Renal pelvis (tissue), 4 donors: ENCODE results near the gene LRRC1. TPM values are rescaled to one million over a fixed set of nuclear protein-coding genes. Genes with fewer than 3 reads are reported as not detected.

Experiments used
- DNase-seq: peaks from one replicate; pipeline ENCODE4 v3.0.0-alpha.2; 2013
- polyA plus RNA-seq, 3 donors: library from polyadenylated mRNA; unstranded; fragments of 120-200 nt; gene quantifications; one replicate each; pipeline ENCODE4 v1.2.1, GENCODE V29; 2013; ENCODE audit not compliant: insufficient read length in 3 of 3

LRRC1 gene
- polyA plus RNA-seq, 3 donors = 24.4 to 34.8 (median 29.7) TPM

- DNase-seq = no peak
Observed at GRCh38 chr6:53811746-53812145, 16.9 kb downstream of the LRRC1 start.

- no peak for DNase-seq
Observed at GRCh38 chr6:53813096-53813495, 18.3 kb downstream of the LRRC1 start.

GRCh38 chr6:53813801-53814200, 19.0 kb downstream of the LRRC1 start:
- no peak for DNase-seq

GRCh38 chr6:53814353-53814752, 19.5 kb downstream of the LRRC1 start:
- no peak for DNase-seq

GRCh38 chr6:53815381-53816119, 20.7 kb downstream of the LRRC1 start:
- DNase-seq = no peak

- no peak for DNase-seq
Observed at GRCh38 chr6:53818858-53819609, 24.2 kb downstream of the LRRC1 start.

- no peak for DNase-seq
Observed at GRCh38 chr6:53822401-53823125, 27.8 kb downstream of the LRRC1 start.

GRCh38 chr6:53824714-53825113, 29.9 kb downstream of the LRRC1 start:
- DNase-seq = no peak

GRCh38 chr6:53825532-53826321, 30.9 kb downstream of the LRRC1 start:
- no peak for DNase-seq

- DNase-seq = no peak
Observed at GRCh38 chr6:53827531-53827930, 32.7 kb downstream of the LRRC1 start.

GRCh38 chr6:53828215-53828614, 33.4 kb downstream of the LRRC1 start:
- no peak for DNase-seq

- no peak for DNase-seq
Observed at GRCh38 chr6:53828966-53829697, 34.3 kb downstream of the LRRC1 start.

- DNase-seq = no peak
Observed at GRCh38 chr6:53829698-53830221, 35.0 kb downstream of the LRRC1 start.

- DNase-seq = no peak
Observed at GRCh38 chr6:53830366-53830765, 35.6 kb downstream of the LRRC1 start.

- no peak for DNase-seq
Observed at GRCh38 chr6:53831081-53831869, 36.5 kb downstream of the LRRC1 start.

GRCh38 chr6:53831936-53832660, 37.3 kb downstream of the LRRC1 start:
- DNase-seq = no peak

GRCh38 chr6:53833155-53833554, 38.4 kb downstream of the LRRC1 start:
- no peak for DNase-seq

GRCh38 chr6:53834132-53834531, 39.3 kb downstream of the LRRC1 start:
- no peak for DNase-seq
